ENCODE data around the gene SPATA16. TPM values are rescaled to one million over a fixed set of nuclear protein-coding genes. Genes with fewer than 3 reads are reported as not detected.
A peak's percentile ranks its signal among the peaks of the same experiment; 100 is the strongest.
"Not testable (repeated sequence)": the region's sequence is repeated elsewhere in the genome, so short reads cannot be mapped to it uniquely, and the experiment has no call there.

Gene SPATA16
- total RNA-seq, 1 experiment from 2014 or later, result not detected

DNA sequence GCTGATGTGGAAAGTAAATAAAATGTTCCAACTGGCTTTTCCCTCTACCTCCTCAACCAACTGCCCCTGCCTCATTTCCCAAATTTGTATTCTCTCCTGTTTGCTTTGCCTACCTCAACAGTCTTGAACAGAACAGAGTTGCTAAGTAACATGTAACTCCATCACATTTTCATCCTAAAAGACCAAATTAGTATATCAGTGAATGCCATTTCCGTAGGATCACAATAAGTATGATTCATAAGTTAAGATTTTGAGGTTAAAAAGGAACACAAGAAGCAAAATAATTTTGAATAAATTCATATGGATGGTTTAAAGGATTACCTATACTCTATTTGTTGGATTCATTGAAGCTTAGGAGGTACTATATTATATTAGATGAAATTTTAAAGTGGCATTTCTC lies 235.6 kb downstream of the SPATA16 start:
- H3K4me1 ChIP-seq (replicated peaks), result no peaks in the 10 kb centered on the region
- H3K27me3 ChIP-seq (replicated peaks), result no peaks in the 10 kb centered on the region
- H3K36me3 ChIP-seq, result no peaks in the 10 kb centered on the region
- no peak for DNase-seq (ENCODE audit: low read depth in 1 of 2, low spot score in 2 of 2)
- H3K9me3 ChIP-seq (replicated peaks), result no peaks in the 10 kb centered on the region
- no peak overlapping the region for H3K4me3 ChIP-seq
- H3K27ac ChIP-seq, result no peak overlapping the region

DNA sequence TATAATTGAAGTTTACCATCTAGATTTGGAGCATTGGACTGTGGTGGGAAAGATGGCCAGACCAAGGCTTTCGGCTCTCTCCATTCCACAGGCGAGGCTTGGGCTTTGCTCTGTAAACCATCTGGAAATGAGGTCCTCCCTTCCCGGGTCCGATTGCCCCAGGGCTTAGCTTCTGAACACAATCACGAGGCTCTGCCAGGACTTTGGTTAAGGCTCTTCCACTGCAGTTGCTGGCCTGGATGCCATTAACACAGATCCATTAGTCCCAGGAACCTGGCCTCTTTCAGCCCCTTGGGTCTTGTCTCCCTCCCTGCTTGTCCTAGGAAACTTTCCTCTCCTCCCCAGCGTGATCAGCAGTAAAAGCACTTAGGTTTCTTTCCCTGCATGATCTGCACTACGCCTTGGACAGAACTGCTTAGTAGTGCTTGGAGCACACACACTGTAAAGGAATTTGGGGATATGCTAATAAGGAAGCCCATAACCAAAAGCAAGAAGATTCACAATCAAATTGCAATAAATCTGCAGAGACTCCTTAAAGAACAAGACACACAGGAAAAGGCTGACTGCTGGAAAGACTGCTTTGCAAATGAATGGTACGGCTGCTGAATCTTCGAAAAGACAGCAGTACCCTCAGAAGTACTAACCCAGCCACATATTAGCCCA lies 236.2 kb downstream of the SPATA16 start:
- DNase-seq (ENCODE audit: low read depth in 1 of 2, low spot score in 2 of 2), result no peak

GRCh38 chr3:172903642-172904320 lies 237.3 kb downstream of the SPATA16 start:
- no peaks in the 10 kb centered on the region for H3K36me3 ChIP-seq
- H3K4me1 ChIP-seq (replicated peaks), result no peaks in the 10 kb centered on the region
- H3K27me3 ChIP-seq (replicated peaks), result no peaks in the 10 kb centered on the region
- H3K27ac ChIP-seq, result no peak overlapping the region
- no peak for DNase-seq (ENCODE audit: low read depth in 1 of 2, low spot score in 2 of 2)
- H3K9me3 ChIP-seq (replicated peaks), result no peaks in the 10 kb centered on the region
- H3K4me3 ChIP-seq, result no peak overlapping the region

More for the DNA sequence above, 236.2 kb downstream of the SPATA16 start:
- Histone ChIP-seq H3K4me3 (no peak overlapping the region), H3K9me3 (replicated peaks) (no peaks in the 10 kb centered on the region), H3K27me3 (replicated peaks) (no peaks in the 10 kb centered on the region), H3K27ac (no peak overlapping the region), H3K4me1 (replicated peaks) (no peaks in the 10 kb centered on the region), H3K36me3 (no peaks in the 10 kb centered on the region)

- peak; percentile 56 to 75 for DNase-seq (ENCODE audit: low read depth in 1 of 2, low spot score in 2 of 2)
- Histone ChIP-seq H3K36me3 (no peaks in the 10 kb centered on the region), H3K27ac (peak overlapping the region; percentile 47)
Measured at GRCh38 chr3:172892158-172892557, 248.9 kb downstream of the SPATA16 start.

GRCh38 chr3:172885704-172886103 lies 255.3 kb downstream of the SPATA16 start:
- no peak for DNase-seq (ENCODE audit: low read depth in 1 of 2, low spot score in 2 of 2)
- H3K27me3 ChIP-seq (replicated peaks), result no peaks in the 10 kb centered on the region
- H3K36me3 ChIP-seq, result no peaks in the 10 kb centered on the region
- no peak overlapping the region for H3K4me3 ChIP-seq
- H3K4me1 ChIP-seq (replicated peaks), result no peaks in the 10 kb centered on the region
- no peak overlapping the region for H3K27ac ChIP-seq
- no peaks in the 10 kb centered on the region for H3K9me3 ChIP-seq (replicated peaks)

More at GRCh38 chr3:172892158-172892557, 248.9 kb downstream of the SPATA16 start:
- H3K4me1 ChIP-seq (replicated peaks), result peaks cover 16% of the 10 kb centered on the region
- no peak overlapping the region for H3K4me3 ChIP-seq
- no peaks in the 10 kb centered on the region for H3K27me3 ChIP-seq (replicated peaks)
- H3K9me3 ChIP-seq (replicated peaks), result no peaks in the 10 kb centered on the region

DNA sequence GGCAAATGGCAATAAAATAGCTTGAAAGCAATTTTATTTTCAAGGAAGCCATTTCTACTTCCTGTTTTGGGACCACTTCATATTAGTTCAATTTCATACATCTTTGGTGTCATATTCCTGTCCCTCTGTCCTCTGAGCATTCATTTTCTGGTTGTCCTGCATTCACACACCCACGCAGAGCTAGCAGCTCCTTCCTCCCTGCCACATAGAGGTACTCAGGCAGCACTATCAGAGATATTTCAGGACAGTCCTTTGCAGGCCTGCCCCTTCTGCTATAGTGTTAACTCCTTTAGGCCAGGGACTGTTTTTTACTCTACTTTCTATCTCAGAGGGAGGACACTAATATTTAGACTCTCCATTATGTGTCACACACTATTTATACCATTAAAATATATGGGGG lies 258.5 kb downstream of the SPATA16 start:
- Histone ChIP-seq H3K36me3 (no peaks in the 10 kb centered on the region), H3K9me3 (replicated peaks) (no peaks in the 10 kb centered on the region), H3K4me3 (no peak overlapping the region), H3K4me1 (replicated peaks) (no peaks in the 10 kb centered on the region), H3K27ac (no peak overlapping the region), H3K27me3 (replicated peaks) (no peaks in the 10 kb centered on the region)
- DNase-seq (ENCODE audit: low read depth in 1 of 2, low spot score in 2 of 2), result no peak

- not testable (repeated sequence) for H3K4me3 ChIP-seq
Measured at GRCh38 chr3:172879381-172879780, 261.7 kb downstream of the SPATA16 start.

GRCh38 chr3:172877011-172877410 lies 264.0 kb downstream of the SPATA16 start:
- Histone ChIP-seq H3K27ac (no peak overlapping the region), H3K9me3 (replicated peaks) (no peaks in the 10 kb centered on the region), H3K4me1 (replicated peaks) (peaks cover 15% of the 10 kb centered on the region), H3K36me3 (no peaks in the 10 kb centered on the region), H3K4me3 (no peak overlapping the region), H3K27me3 (replicated peaks) (no peaks in the 10 kb centered on the region)
- no peak for DNase-seq (ENCODE audit: low read depth in 1 of 2, low spot score in 2 of 2)

More at GRCh38 chr3:172879381-172879780, 261.7 kb downstream of the SPATA16 start:
- H3K9me3 ChIP-seq (replicated peaks); H3K27me3 ChIP-seq (replicated peaks); H3K27ac ChIP-seq; DNase-seq (ENCODE audit: low read depth in 1 of 2, low spot score in 2 of 2); H3K36me3 ChIP-seq: not testable (repeated sequence)
- H3K4me1 ChIP-seq (replicated peaks), result peaks cover 15% of the 10 kb centered on the region

DNA sequence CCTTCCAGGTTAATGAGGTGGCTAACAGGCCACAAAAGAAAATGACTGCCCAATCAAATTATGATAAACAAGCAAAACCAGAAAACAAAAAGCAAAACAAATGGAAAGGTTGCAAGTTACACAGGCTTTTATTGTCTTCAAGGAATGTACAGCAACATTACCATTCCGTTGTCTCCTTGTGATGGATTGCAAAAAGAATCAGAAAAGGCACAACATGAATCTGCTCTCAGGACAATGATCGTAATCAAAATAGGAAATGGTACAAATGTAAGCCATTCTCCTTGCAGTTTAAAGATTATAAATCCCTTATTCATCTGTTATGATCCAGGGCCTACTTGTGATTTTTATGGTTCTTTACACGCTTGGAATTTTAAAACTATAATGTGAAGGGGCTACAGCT lies 264.7 kb downstream of the SPATA16 start:
- H3K4me1 ChIP-seq (replicated peaks), result peaks cover 15% of the 10 kb centered on the region
- H3K27me3 ChIP-seq (replicated peaks), result no peaks in the 10 kb centered on the region
- no peaks in the 10 kb centered on the region for H3K36me3 ChIP-seq
- H3K9me3 ChIP-seq (replicated peaks), result no peaks in the 10 kb centered on the region
- no peak for DNase-seq (ENCODE audit: low read depth in 1 of 2, low spot score in 2 of 2)
- no peak overlapping the region; the same call in 1 of the 2 replicates for H3K27ac ChIP-seq
- no peak overlapping the region for H3K4me3 ChIP-seq

- no peaks in the 10 kb centered on the region for H3K9me3 ChIP-seq (replicated peaks)
- H3K36me3 ChIP-seq, result no peaks in the 10 kb centered on the region
- DNase-seq (ENCODE audit: low read depth in 1 of 2, low spot score in 2 of 2), result no peak
- no peaks in the 10 kb centered on the region for H3K27me3 ChIP-seq (replicated peaks)
- H3K27ac ChIP-seq, result no peak overlapping the region
- H3K4me3 ChIP-seq, result no peak overlapping the region
- H3K4me1 ChIP-seq (replicated peaks), result peaks cover 15% of the 10 kb centered on the region
Measured at GRCh38 chr3:172875039-172875438, 266.0 kb downstream of the SPATA16 start.

DNA sequence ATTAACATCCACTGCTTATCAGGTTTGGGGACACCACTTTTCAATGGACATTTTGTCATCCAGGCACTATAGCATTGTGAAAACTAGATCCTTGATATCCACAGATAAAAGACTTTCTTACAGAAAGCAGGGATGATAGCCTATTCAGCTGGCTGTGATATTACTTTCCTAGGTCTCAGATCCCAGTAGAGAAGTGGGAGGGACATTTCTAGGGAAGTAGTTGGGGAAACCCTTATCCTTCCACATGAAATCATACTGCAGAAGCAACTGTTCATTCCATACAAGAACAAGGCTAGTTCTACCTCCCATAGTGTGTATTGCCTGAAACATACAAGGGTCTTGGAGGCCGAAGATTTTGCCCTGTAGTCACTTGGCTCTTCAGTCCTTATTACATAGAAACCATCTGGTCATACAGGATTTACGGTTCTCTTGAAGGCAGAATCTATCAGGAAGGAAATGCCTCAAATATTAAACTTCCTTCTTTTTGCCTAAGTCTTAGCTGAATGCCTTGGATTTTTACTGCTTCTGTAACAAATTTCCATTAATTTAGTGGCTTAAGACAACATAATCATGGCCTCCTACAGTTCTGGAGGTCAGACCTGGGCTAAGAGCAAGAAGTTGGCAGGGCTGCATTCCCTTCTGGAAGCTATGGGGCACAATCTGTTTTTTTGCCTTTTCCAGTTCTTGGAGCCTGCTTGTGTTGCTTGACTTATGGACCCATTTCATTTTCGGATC lies 271.1 kb downstream of the SPATA16 start:
- Histone ChIP-seq H3K4me3 (no peak overlapping the region), H3K4me1 (replicated peaks) (no peaks in the 10 kb centered on the region), H3K9me3 (replicated peaks) (no peaks in the 10 kb centered on the region), H3K27me3 (replicated peaks) (no peaks in the 10 kb centered on the region), H3K27ac (no peak overlapping the region), H3K36me3 (no peaks in the 10 kb centered on the region)
- no peak for DNase-seq (ENCODE audit: low read depth in 1 of 2, low spot score in 2 of 2)

DNA sequence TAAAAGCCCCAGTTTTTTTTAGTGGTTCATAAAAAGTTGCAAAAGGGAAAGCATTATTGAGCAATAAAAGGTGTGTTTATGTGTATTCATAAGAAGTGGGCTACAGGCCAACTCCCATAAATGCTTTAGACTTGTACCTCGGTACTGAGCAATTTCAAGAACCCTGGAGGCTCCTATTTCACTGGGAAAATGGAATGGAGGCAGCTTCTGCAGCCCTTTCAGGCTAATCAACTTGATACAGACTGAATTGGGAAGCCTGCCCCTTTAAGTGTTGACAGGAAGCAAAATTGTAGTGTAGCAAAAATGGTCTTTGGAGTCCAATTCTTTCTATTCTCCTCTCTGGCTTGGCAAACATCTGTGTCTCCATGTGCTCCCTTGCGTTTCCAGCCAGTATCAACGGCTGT lies 271.7 kb downstream of the SPATA16 start:
- Histone ChIP-seq H3K4me1 (replicated peaks) (no peaks in the 10 kb centered on the region), H3K27me3 (replicated peaks) (no peaks in the 10 kb centered on the region), H3K4me3 (no peak overlapping the region), H3K9me3 (replicated peaks) (no peaks in the 10 kb centered on the region), H3K27ac (no peak overlapping the region), H3K36me3 (no peaks in the 10 kb centered on the region)
- no peak for DNase-seq (ENCODE audit: low read depth in 1 of 2, low spot score in 2 of 2)

GRCh38 chr3:172868582-172869200 lies 272.3 kb downstream of the SPATA16 start:
- Histone ChIP-seq H3K36me3 (no peaks in the 10 kb centered on the region), H3K27me3 (replicated peaks) (no peaks in the 10 kb centered on the region), H3K4me1 (replicated peaks) (no peaks in the 10 kb centered on the region), H3K4me3 (no peak overlapping the region), H3K27ac (no peak overlapping the region), H3K9me3 (replicated peaks) (no peaks in the 10 kb centered on the region)
- DNase-seq (ENCODE audit: low read depth in 1 of 2, low spot score in 2 of 2), result no peak
